GM18519 (cell line): ENCODE measurements around the gene LDLRAD3.
A peak's percentile ranks its signal among the peaks of the same experiment; 100 is the strongest.

ENCODE experiments used
- ATAC-seq: cut with Tn5 transposase; IDR thresholded peaks from one replicate; pipeline ENCODE4 v1.9.1; 2021; ENCODE audit warnings: mild to moderate bottlenecking, moderate library complexity; ENCODE audit not compliant: unreplicated experiment, low FRiP score

Gene LDLRAD3

DNA sequence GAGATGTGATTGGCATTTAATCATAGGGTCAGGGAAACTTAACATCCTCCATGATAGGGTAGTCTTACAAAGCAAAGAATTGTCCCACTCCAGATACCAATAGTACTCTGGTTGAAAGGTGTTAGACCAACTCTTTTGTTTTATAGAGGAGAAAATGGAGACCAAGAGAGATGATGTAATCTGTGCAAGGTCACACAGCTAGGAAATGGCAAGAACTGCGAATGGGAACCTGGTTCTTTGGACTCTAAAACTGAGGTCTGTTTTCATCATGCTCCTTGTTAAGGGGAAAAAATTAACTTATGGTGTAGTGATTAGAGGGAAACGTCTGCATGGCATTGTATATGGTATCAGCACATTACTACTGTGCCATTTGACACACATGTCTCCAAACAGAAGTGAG, 174.2 kb downstream of the LDLRAD3 start:
- ATAC-seq: no peak

DNA sequence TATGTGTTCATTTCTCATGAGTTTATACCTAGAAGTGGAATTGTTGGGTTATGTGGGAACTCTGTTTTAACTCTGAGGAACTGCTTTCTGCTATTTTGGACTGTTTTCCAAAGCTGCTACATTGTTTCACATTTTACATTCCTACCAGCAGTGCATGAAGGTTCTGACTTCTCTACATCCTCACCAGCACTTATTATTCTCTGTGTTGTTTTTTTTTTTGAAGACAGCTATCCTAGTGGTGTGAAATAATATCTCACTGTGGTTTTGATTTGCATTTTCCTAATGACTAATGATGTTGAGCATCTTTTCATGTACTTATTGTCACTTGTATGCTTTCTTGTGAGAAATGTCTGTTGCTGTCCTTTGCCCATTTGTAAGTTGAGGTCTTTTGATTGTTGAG, 175.4 kb downstream of the LDLRAD3 start:
- ATAC-seq: no peak

DNA sequence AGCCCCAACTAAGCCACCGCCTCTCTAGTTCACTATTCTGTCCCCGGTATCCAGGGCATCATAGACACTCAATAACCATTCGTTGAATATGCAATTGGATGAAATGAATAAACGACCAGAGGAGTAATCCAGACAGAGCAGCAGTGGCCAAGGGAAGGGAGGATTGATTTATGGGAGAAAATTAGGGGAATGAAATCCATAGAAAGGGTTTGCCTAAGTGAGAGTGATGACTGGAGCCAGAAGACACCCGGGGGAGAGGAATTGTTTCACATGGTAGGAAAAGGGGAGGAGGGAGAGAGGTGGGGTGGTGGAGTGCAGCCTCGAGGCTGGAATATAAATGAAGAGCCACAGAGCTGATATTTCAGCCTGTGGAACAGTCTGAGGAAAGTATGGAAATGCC, 177.2 kb downstream of the LDLRAD3 start:
- no peak for ATAC-seq

DNA sequence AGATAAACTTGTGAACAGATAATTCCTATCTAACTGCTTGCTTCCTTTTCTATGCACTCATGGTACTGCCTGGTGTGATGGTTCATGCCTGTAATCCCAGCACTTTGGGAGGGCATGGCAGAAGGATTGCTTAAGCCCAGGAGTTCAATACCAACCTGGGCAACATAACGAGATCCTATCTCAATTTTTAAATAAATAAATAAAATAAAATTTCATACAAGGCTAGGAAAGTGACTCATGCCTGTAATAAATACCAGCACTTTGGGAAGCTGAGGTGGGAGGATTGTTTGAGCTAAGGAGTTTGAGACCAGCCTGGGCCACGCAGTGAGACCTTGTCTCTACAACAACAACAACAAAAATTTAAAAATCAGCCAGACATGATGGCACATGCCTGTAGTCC, 178.8 kb downstream of the LDLRAD3 start:
- ATAC-seq: no peak

DNA sequence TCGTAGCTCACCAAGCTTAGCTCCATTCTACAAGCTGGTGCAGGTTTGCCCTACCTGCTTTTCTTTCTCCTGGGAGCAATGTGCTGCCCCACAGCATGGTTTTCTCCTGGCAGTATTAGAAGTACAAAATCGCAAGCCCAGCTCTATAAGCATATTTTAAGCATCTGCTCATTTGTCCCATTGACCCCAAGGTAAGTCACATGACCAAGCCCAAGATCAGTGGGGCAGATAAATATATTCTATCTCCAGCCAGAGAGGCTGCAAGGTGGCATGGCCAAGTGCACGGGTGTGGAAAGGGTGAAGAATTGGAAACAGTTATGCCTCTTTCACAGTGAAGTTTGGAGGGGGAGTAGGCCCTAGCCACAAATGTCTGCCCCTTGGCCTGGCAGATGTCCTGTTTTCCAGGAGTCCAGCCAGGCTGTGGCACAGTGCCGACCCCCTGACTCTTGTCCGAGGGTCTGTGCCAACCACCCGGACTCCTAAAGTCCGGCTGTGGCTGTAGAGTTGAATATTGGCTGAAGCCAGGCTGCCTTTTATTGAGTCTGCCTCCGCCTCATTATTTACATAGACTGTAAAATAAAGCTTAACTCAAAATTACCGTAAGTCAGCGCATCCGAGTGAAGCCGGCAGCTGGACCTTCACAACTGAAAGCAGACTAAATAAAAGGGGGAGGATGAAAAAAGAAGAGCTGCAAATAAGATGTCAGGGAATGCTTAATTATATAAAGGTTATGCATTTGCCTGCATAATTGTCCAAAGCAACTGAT, 179.7 kb downstream of the LDLRAD3 start:
- ATAC-seq: no peak

DNA sequence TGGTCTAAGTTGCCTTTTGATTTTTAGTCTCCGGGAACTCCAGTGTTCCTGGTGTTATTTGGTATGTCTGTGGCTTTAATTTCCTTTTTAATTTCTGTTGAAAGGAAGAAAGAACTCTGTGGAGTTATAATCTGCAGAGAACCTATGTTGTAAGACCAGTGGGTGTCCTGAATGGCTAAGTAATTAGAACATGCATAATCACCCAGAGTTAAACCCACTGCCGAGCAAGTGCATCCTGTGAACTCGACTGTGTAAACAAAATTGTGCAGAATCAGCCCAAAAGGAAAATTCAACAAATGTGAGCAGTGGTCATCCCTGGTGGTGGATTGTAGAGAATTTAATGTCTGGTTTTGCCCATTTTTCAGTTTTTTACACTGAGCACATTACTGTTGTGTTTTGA, 182.8 kb downstream of the LDLRAD3 start:
- ATAC-seq: no peak

DNA sequence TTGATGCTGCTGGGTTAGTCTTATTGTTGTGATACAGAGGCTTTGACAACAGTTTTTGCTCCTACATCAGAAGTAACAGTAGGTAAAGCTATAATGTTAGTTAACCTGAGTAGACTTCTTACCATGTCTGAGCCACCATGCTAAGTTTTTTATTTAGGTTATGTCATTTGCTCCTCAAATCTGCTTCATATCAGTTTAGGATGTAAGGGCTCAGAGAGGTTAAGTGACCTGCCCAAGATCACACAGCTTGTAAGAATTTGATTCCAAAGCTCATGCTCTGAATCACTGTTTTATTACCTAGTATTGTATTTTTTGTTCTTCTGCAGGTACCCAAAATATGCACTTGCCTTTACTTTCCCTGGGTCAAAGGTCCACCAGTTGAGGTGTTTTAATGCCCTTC, 183.7 kb downstream of the LDLRAD3 start:
- no peak for ATAC-seq

DNA sequence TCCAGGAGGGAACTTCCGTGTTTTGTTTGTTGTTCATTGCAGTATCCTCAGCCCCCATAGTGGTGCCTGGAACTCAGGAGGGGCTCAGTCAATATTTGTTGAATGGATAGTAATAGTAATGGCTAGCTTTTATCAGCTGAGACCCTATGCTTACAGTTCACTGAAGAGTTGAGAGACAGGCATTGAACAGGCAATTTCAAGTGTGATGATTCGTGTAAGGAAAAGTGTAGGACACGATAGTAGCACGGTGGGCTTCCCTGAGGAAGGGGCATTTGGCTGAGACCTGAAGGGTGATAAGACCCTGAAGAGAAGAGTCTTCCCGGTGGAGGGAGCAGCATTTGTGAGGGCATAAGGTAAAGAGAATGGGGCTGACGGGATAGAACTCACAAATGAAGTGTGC, 186.1 kb downstream of the LDLRAD3 start:
- ATAC-seq: no peak

DNA sequence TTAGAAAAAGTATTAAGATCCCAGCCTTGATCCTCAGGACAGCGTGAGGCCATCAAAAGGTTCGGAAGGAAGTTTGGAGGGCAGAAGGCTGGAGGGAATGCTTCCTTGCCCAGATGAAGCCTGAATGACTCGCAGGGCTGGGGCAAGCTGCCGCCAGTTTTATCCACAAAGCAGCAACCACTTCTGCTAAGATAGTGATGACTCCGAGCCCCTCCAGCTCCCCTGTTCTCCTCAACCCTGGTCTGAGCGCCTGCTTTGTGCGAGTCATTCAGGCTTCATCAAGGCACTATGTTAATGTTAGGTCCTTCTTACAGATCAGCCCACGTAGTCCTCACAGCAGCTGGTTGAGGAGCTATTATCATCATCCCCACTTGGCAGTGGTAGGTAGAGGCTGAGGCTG, 186.5 kb downstream of the LDLRAD3 start:
- no peak for ATAC-seq

DNA sequence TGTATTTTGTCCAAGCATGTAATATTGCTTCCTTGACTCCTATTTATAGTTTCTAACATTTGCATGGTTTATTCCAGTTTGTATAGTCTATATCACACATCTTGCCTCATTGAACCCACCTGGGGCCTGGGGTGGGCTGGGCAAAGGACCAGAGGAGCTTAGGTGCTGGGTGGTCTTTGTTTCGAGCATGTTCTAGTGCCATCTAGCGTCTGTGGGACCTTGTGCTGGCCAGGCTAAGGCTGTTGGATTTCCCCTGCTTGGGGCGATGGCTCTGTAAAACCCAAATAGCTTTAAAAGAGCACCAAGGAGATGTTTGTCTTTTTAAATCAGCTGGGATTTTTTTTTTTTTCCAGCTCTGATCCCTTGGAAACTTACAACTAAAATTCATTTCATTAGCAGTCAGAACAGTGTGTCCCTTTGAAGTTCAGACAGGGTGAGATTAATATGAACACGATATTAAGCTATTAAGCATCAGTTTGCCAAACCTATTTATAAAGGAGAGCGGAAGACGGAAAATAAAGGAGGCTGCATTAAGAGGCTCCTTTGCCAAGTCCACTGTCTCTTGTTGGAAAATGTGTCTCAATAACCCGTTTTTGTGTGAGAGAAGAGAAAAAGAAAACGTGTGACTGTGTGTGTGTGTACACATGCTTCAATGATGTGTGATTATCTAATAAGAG, 188.0 kb downstream of the LDLRAD3 start:
- ATAC-seq: no peak

DNA sequence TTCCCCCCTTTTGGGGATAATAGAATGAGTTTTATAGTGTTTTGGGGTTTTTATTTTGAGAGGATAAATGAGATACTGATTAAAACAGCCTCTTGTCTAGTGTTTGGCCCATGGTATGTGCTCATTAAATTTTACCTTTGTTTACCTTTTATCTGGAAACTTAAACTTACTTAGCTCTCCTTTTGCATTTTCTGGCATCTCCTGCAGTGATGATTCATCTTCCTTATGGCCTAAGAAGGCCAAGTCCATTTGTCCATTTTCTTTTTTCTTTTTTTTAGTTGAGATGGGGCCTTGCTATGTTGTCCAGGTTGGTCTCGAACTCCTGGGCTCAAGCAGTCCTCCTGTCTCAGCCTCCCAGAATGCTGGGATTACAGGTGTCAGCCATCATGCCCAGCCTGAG, 189.1 kb downstream of the LDLRAD3 start:
- no peak for ATAC-seq

DNA sequence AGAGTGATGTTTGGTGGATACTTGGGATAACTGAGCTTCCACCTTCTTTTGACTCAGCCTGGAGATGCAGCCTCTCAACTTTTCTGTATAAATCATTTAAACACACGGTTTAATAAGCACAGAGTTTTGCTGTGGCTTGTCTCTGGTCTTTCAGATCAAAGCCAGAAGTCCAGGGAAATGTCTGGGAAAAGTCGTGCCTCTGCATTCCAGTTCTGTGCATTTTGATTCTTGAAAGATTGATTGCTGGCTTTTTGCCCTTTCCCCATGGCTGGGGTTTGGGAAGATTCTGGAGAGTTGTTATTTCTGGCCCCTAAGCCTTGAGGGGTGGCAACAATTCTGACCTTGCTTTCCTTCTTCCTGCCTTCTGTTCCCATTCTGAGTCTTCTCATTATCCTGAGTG, 191.2 kb downstream of the LDLRAD3 start:
- no peak for ATAC-seq

DNA sequence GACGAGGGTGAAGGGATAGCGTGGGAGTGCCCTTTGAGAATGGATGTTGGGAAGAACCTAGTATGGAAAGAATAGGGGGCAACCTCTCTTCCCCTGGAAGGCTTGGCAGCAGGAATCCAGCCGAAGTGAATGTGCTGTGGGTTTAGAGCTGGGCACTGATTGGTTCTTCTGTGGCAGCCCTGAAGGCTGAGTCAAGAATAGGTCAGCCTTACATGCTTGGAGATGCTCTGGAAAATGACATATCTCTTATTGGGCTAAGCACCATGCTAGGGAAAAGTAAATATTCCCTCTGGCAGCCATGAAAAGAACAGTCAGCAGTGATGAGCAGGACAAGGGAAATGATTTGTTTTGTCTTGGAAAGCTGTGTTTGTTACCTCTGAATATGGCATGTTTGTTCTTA, 195.9 kb downstream of the LDLRAD3 start:
- ATAC-seq: no peak

DNA sequence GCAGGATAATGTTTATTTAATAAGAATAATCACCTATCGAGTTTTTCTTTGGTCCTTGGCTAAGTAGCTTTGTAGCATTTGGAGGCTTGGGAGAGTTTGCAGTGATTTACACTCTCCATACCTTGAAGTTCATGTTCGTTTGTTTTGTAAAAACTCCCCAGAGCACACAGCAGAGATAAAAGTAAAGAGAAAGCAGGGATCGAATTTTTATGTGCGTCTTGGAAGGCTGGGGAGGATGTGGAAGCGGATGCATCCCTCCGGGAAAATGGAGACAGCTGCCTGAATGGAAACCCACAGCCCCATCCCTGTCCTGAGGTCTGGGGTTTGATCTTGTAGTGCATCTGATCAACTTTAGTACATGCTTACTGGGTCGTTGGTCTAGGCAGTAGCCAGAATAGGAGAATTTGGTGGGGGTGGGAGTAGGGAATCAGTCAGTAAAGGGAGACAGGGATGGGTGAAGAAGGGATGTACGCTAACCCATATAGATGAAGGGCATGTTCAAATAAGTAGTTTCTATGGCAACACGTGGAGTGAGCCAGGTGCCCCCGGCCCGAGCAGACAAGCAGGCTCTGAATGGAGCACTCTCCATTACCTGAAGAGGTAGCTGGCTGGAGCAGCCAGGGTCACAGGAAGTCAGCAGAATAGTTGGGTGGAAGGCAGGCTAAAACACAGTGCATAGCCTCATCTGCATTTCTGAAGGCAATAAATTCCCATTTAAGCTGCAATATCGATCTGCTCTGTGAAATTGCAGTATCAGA, 197.5 kb downstream of the LDLRAD3 start:
- ATAC-seq: no peak

DNA sequence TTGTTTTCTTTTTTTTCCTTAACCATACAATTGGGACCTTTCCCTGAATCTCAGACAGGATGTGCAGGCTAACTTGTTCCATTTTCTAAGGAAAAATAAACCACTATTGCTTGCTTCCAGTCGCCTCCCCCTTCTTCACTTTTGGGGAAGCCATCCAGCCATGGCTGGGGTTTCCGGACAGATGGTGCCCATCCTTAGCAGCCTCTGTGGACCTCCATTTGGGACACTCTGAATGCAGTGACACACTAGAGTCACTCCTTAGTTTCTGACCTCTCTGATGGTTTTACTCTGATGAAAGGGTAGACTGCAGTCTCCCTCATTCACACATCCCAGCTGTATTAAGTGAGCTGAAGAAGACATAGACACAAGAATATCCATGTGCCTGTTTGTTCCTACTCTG, 198.1 kb downstream of the LDLRAD3 start:
- ATAC-seq: no peak

DNA sequence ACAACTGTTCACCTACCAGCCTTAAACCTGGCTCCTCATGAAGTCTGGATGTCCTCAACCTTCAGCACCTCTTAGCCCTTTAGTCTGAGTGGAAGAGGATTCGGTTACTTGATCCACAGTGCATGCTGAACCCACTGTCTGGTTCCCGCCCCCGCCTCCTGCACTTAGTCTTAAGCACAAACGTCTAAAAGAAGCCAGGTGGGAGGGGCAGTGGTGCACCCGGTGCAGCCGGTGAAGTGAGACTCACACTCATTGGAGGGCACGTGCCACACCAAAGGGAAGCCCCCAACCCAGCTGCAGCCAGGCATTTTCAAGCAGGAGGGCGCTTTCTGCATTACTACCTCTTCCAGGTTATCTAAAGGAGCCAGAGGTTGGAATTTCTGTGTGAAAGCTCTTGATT, 198.6 kb downstream of the LDLRAD3 start:
- no peak for ATAC-seq

DNA sequence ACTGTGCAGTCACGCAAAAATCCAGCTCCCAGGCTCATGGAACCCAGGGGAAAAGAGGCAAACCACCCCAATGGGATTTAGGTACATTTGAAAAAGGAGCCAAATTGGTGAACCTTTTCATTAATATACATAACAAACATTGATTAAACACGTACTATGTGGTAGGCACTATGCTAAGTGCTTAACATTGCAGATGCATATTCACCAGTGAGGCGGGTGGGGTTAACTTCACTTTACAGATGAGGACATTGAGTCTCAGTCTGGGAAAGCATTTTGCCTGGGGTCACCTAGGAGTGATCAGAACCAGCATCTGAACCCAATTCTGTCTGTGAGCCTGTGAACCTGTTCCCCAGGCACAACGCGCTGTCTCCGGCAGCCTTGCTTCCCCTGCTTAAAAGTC, 199.0 kb downstream of the LDLRAD3 start:
- ATAC-seq: no peak

DNA sequence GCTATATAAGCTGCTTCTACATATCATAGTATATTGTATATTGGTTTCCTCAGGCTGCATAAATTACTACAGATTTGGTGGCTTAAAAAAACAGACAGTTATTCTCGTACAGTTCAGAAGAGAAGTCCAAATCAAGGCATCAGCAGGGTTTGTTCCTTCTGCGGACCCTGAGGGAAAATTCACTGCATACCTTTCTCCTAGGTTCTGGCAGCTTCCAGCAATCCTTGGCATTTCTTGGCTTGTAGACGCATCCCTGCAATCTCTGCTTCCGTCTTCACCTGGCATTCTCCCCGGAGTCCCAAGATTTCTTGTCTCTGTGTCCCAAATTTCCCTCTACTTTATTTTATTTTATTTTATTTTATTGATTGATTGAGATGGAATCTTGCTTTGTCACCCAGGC, 202.6 kb downstream of the LDLRAD3 start:
- no peak for ATAC-seq

DNA sequence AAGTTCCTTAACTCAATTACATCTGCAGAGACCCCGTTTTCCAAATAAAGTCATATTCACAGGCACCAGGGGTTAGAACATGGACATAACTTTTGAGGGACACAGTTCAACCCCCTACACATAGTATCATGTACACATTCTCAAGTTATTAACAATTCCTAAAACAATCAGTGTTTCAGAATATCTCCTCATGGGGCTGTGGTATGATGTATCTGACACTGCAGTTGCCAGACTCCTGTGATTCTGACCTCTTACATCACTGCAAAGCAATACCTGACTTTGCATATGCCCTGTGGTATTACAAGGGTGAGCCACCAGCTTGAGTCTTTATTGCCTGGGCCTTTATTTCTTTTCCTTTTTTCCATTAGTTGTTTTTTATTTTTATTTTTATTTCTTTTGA, 203.6 kb downstream of the LDLRAD3 start:
- no peak for ATAC-seq

DNA sequence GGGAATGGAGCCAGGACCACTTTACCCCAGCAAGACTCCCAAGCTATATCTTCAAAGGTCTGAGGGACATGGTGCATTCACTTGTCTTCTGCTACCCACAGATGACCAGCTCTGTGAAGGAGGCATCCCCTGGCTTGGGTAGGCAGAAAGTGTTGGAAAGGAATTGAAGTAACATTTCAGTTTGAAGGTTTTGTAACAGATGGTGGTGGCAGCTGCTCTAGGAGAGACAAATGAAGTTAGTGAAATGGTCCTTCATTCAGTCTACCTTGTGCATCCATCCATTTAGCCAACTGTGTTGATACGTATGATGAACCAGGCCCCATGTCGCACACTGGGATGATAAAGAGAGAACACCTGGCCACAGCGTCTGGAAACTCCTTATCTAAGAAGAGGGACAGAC, 204.8 kb downstream of the LDLRAD3 start:
- ATAC-seq: no peak

DNA sequence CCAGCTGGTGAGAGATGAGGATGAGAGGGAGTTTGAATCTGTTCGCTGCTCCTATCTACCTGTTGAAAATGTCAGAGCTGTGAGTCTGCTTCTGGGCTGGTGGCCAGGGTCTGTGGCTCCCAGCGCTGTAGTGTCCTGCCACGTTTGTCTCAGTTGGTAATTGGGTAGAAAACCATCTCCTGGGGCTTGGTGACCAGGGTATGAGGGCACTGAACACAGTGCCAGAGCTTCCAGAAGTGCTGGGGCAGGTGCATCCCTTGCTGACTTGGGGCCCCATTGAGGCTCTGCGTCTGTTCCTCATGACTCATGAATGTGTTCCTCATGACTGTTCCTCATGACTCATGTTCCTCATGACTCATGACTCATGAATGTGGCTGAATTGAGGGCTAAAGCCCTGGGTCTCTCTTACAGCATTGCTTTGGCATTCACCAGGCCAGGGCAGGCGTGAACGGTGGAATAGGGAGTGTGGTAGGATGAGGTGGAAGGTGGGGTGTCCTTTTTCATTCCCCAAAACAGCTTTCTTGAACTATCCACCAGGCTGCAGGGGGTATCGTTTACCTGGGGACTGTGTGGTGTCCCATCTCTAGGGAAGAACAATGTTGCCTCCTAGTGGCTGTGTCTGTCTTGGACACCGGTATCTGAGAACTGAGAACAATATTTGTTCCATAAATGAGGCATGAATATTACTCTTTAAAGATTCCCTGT, 205.8 kb downstream of the LDLRAD3 start:
- peak; percentile 79 for ATAC-seq
